ENCODE data around the gene RNF13. TPM values are rescaled to one million over a fixed set of nuclear protein-coding genes. Genes with fewer than 3 reads are reported as not detected.

Gene RNF13
- total RNA-seq, 4 donors from 2014 or later, result 62.3 to 106 (median 91.1) TPM

DNA sequence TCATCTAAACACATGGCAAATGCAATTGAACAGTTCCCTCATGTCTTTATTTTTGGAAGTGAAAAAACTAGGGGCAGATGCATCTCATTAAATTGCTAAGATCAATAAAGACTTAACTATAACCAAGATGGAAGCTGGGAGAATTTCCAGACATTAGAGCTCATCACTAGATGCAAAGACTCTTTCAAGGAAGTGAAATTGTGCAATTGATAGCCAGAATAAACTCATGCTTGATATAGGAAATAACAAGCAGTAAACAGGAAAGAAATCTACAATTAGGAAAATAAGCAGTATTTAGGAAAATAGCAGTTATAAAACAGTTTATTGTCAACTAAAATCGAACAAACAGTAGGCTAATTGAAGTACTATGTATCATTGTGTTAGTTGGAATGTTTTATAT, 11.8 kb upstream of the RNF13 start:
- H3K36me3 ChIP-seq, result no peaks in the 10 kb centered on the region
- 67 to 75% methylated on average over 1 of the region's 1 CpG for WGBS, 2 donors (ENCODE audit: low coverage in 1 of 2)
- no peaks in the 10 kb centered on the region for H3K27me3 ChIP-seq
- H3K4me1 ChIP-seq, result no peaks in the 10 kb centered on the region
- H3K9me3 ChIP-seq, result no peaks in the 10 kb centered on the region
- ATAC-seq, result no peak
- no peak for TF ChIP-seq POLR2AphosphoS5 (IDR thresholded peaks at IDR 0.05)
- TF ChIP-seq, protein P1, sequence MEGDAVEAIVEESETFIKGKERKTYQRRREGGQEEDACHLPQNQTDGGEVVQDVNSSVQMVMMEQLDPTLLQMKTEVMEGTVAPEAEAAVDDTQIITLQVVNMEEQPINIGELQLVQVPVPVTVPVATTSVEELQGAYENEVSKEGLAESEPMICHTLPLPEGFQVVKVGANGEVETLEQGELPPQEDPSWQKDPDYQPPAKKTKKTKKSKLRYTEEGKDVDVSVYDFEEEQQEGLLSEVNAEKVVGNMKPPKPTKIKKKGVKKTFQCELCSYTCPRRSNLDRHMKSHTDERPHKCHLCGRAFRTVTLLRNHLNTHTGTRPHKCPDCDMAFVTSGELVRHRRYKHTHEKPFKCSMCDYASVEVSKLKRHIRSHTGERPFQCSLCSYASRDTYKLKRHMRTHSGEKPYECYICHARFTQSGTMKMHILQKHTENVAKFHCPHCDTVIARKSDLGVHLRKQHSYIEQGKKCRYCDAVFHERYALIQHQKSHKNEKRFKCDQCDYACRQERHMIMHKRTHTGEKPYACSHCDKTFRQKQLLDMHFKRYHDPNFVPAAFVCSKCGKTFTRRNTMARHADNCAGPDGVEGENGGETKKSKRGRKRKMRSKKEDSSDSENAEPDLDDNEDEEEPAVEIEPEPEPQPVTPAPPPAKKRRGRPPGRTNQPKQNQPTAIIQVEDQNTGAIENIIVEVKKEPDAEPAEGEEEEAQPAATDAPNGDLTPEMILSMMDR (IDR thresholded peaks at IDR 0.05), result no peak
- no peak for TF ChIP-seq EP300 (IDR thresholded peaks at IDR 0.05)
- TF ChIP-seq POLR2A (IDR thresholded peaks at IDR 0.05), result no peak
- H3K27ac ChIP-seq, result no peak overlapping the region
- H3K4me3 ChIP-seq, result no peak overlapping the region

- Histone ChIP-seq H3K4me3 (no peak overlapping the region), H3K36me3 (no peaks in the 10 kb centered on the region), H3K9me3 (no peaks in the 10 kb centered on the region), H3K27ac (no peak overlapping the region), H3K4me1 (no peaks in the 10 kb centered on the region), H3K27me3 (no peaks in the 10 kb centered on the region)
- ATAC-seq, result no peak
- TF ChIP-seq POLR2AphosphoS5 (IDR thresholded peaks at IDR 0.05), result no peak
- TF ChIP-seq, protein P1 (IDR thresholded peaks at IDR 0.05), result no peak
- TF ChIP-seq POLR2A (IDR thresholded peaks at IDR 0.05), result no peak
- no peak for TF ChIP-seq EP300 (IDR thresholded peaks at IDR 0.05)
- WGBS, 2 donors (ENCODE audit: low coverage in 1 of 2), result 47 to 94% methylated on average over 3 to 5 of the region's 5 CpGs
Measured at GRCh38 chr3:149801639-149802038, 11.4 kb upstream of the RNF13 start.

DNA sequence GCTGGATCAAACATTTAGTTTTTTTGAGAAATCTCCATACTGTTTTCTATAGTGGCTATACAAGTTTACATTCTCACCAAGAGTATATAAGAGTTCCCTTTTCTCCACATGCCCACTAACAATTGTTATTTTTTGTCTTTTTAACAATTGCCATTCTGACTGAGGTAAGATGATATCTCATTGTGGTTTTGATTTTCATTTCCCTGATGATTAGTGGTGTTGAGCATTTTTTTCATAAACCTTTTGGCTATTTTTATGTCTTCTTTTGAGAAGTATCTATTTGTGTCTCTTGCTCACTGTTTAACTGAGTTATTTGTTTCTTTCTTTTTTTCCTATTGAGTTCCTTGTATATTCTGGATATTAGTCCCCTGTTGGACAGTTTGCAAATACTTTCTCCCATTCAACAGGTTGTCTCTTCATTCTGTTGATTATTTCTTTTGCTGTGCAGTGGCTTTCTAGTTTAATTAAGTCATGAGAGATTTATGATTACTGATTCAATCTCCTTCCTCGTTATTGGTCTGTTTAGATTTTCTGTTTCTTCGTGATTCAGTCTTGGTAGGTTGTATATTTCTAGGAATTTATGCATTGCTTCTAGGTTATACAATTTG, 6.7 kb upstream of the RNF13 start:
- Histone ChIP-seq H3K27ac (no peak overlapping the region), H3K36me3 (no peaks in the 10 kb centered on the region), H3K27me3 (no peaks in the 10 kb centered on the region), H3K4me1 (peaks cover 0 to 7% (median 0%) of the 10 kb centered on the region in 3 donors), H3K4me3 (no peak overlapping the region), H3K9me3 (no peaks in the 10 kb centered on the region)
- no peak for TF ChIP-seq EP300 (IDR thresholded peaks at IDR 0.05)
- TF ChIP-seq, protein P1 (IDR thresholded peaks at IDR 0.05), result no peak
- TF ChIP-seq POLR2A (IDR thresholded peaks at IDR 0.05), result no peak
- no peak for TF ChIP-seq POLR2AphosphoS5 (IDR thresholded peaks at IDR 0.05)
- 58% methylated on average over 2 of the region's 2 CpGs for WGBS, 2 donors (ENCODE audit: low coverage in 1 of 2)
- ATAC-seq, result no peak

DNA sequence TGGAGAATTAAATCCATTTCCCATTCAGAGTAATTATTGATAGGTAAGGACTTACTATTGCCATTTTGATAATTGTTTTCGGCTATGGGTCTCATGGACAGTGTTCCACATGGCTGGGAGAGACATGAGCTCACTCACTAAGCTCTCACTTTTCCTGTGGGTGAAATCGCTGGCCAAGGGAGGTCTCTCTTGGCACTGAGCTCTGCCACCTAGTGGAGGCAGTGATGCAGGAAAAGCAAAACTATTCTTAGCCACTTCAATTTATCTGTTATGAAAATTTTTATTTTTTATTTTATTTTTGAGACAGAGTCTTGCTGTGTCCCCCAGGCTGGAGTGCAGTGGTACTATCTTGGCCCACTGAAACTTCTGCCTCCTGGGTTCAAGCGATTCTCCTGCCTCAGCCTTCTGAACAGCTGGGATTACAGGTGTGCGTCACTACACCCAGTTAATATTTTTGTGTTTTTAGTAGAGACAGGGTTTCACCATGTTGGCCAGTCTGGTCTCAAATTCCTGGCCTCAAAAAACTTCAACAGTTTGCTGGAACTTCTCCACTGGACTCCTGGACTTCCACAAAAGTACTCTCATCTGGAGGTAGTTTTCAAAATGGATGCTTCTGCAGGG, 4.7 kb upstream of the RNF13 start:
- WGBS, 2 donors (ENCODE audit: low coverage in 1 of 2), result 30 to 39% methylated on average over 4 of the region's 4 CpGs
- H3K4me3 ChIP-seq, result no peak overlapping the region
- peaks cover 0 to 15% (median 0%) of the 10 kb centered on the region in 3 donors for H3K4me1 ChIP-seq
- H3K9me3 ChIP-seq, result no peaks in the 10 kb centered on the region
- ATAC-seq, result no peak
- H3K36me3 ChIP-seq, result no peaks in the 10 kb centered on the region
- H3K27ac ChIP-seq, result no peak overlapping the region
- H3K27me3 ChIP-seq, result no peaks in the 10 kb centered on the region
- TF ChIP-seq POLR2AphosphoS5 (IDR thresholded peaks at IDR 0.05), result no peak
- TF ChIP-seq, protein P1 (IDR thresholded peaks at IDR 0.05), result peak; percentile 63 to 85 (median 74)

DNA sequence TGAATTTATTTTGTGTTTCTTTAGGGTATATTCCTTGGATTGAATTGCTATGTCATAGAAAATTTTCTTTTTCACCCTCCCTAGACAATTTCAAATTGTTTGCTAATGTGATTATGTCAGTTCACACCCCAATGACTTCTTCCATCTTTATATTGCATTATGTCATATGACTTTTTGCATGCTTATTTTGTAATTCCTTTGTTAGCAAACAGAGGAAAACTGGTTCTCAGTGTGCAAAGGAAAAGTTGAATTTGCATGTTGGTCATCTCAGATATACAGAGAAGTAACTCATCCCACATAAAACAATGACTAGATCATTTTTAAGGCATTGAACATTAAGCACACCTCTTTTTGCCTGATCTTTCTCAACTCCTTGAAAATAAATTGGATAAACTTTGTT, 3.3 kb upstream of the RNF13 start:
- ATAC-seq, result no peak
- H3K4me1 ChIP-seq, result peaks cover 0 to 23% (median under 1%) of the 10 kb centered on the region in 3 donors
- no peak overlapping the region for H3K4me3 ChIP-seq

More for the DNA sequence above, 3.3 kb upstream of the RNF13 start:
- no peaks in the 10 kb centered on the region for H3K36me3 ChIP-seq
- no peaks in the 10 kb centered on the region for H3K27me3 ChIP-seq
- TF ChIP-seq POLR2A (IDR thresholded peaks at IDR 0.05) (no peak), POLR2AphosphoS5 (IDR thresholded peaks at IDR 0.05) (no peak)
- H3K9me3 ChIP-seq, result no peaks in the 10 kb centered on the region
- no peak overlapping the region for H3K27ac ChIP-seq
